Measurements from ENCODE around the gene PAQR4.

The PAQR4 gene

DNA sequence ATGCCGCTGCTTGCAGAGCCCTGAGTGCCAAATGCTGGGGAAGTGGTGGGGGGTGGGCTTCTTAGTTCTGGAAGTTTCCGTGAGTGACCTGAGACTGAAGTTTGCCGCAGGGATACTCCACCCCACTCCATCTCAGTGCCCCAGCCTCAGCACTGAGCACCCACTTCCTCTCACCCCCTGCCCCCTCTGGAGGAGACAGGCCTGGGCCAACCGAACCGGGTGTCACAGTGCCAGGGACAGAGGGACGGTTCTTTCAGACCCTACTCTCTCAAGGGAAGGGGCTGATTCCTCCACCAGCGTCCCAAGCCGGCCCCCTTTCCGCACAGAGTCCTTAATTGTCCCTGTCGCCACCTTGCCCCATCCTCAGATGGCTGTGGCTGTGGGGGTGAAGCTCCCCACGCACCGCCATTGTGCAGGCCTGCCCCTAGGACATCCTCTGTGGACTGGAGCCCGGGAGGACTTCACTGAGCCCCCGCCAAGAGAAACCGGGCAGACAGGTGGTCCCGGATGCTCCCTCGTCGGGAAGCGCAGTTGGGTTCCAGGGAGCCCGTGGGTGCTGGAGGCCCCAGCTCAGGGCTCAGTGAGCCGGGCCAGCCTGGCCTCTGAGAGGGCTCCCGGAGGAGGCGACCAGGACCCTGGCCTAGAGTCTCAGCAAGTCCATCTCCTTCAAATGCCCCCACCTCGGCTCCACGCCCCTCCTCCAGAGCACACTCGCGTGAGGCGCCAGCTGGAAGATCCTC is 6.6 kb upstream of the PAQR4 start:
- H3K4me3 ChIP-seq (ENCODE audit: low read length) = no peak overlapping the region

GRCh38 chr16:2963074-2963722 is 6.0 kb upstream of the PAQR4 start:
- no peak for DNase-seq (ENCODE audit: low read depth)
- peak overlapping the region; percentile 32 for H3K4me3 ChIP-seq (ENCODE audit: low read length)
- no peak for TF ChIP-seq CTCF (conservative IDR thresholded peaks at IDR 0.05; ENCODE audit: low read depth, low read length)

More for the DNA sequence above, 6.6 kb upstream of the PAQR4 start:
- no peak for DNase-seq (ENCODE audit: low read depth)
- TF ChIP-seq CTCF (conservative IDR thresholded peaks at IDR 0.05; ENCODE audit: low read depth, low read length) = no peak

GRCh38 chr16:2963723-2964474 is 5.2 kb upstream of the PAQR4 start, which contains the start of gene KREMEN2:
Gene KREMEN2 (plus strand): TSS chr16:2964275. CDS start chr16:2964521, 246 bp downstream.
- H3K4me3 ChIP-seq (ENCODE audit: low read length) = peak within 1 kb of the TSS; percentile 32
- TF ChIP-seq CTCF (conservative IDR thresholded peaks at IDR 0.05; ENCODE audit: low read depth, low read length) = no peak
- DNase-seq (ENCODE audit: low read depth) = no peak

DNA sequence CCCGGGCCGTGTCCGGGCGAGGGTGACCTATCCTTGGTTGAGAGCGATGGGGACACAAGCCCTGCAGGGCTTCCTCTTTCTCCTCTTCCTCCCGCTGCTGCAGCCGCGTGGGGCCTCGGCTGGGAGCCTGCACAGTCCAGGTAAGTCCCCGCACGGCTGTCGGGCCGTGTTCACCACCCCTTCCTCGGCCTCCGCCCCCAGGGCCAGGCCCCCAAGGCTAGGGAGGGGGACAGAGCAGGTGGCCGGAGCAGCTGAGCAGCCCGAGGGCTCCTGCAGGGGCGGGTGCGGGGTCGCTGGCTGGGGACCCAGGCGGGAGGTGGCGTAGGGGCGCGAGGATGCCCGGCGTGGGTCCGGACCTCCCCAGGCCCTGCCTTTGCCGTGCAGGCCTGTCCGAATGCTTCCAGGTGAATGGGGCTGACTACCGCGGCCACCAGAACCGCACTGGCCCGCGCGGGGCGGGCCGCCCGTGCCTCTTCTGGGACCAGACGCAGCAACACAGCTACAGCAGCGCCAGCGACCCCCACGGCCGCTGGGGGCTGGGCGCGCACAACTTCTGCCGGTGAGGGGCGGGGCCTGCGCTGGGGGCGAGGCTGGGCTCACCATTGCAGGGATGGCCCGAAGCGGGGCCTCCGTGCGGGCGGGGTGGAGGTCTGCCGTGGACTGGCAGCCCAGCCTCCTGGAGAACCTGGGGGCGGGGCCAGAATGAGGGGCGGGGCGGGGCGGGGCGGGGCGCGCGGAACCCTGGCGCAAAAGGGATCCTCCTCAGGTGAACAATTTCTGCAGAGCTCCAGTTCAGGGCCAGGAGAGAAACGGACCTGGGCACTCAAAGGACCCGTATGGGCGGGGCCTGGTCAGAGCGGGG is 4.4 kb upstream of the PAQR4 start:
- TF ChIP-seq CTCF (conservative IDR thresholded peaks at IDR 0.05; ENCODE audit: low read depth, low read length) = no peak
- no peak for DNase-seq (ENCODE audit: low read depth)
- peak overlapping the region; percentile 32 for H3K4me3 ChIP-seq (ENCODE audit: low read length)

DNA sequence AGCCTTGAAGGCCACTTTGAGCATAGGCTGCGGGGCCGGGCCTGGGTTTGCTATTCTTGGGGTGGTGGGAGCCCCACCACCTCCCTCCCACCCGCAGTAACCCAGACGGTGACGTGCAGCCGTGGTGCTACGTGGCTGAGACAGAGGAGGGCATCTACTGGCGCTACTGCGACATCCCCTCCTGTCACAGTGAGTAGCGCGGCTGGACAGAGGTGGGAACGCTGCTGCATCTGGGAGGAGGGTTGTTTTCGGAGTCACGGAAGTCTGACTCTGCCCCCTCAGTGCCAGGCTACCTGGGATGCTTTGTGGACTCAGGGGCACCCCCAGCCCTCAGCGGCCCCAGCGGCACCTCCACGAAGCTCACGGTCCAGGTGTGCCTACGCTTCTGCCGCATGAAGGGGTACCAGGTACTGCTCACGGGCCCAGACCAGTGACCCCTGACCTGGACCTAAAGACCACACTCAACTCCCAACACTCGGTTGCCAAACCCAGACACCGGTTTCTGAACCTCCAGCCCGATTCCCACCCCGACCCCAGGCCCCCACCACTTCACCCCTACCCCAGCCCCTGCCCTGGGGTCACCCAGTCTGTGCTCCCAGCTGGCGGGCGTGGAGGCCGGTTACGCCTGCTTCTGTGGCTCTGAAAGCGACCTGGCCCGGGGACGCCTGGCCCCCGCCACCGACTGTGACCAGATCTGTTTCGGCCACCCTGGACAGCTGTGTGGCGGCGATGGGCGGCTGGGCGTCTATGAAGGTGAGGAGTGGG is 2.9 kb upstream of the PAQR4 start:
- H3K4me3 ChIP-seq (ENCODE audit: low read length) = no peak overlapping the region
- DNase-seq (ENCODE audit: low read depth) = no peak
- no peak for TF ChIP-seq CTCF (conservative IDR thresholded peaks at IDR 0.05; ENCODE audit: low read depth, low read length)

- TF ChIP-seq CTCF (conservative IDR thresholded peaks at IDR 0.05; ENCODE audit: low read depth, low read length) = no peak
- DNase-seq (ENCODE audit: low read depth) = no peak
- H3K4me3 ChIP-seq (ENCODE audit: low read length) = no peak overlapping the region
Measured at GRCh38 chr16:2966808-2967191, 2.3 kb upstream of the PAQR4 start.

All from retinal pigment epithelial cell (primary cell).